MM.1S (cell line): Measurements from ENCODE around the gene ZSCAN20.

ENCODE experiments used
- DNase-seq: peaks from one replicate; pipeline ENCODE4 v3.0.0-alpha.2; 2015
- H2AFZ ChIP-seq: fragments of 300-600 bp; sonication (generic); 2 replicates; pipeline ENCODE4 v1.6.0; 2016; ENCODE audit warnings: antibody characterized with exemption, low read length
- H3F3A ChIP-seq: fragments of 300-600 bp; sonication (generic); 2 replicates; pipeline ENCODE4 v1.6.1; 2016; ENCODE audit warnings: mild to moderate bottlenecking, antibody characterized with exemption, low read length, moderate library complexity, mixed read lengths; ENCODE audit not compliant: insufficient read depth
- H3K27ac ChIP-seq: fragments of 300-600 bp; sonication (generic); 2 replicates; pipeline ENCODE4 v1.5.1; 2016; ENCODE audit warnings: mild to moderate bottlenecking, low read length
- H3K27me3 ChIP-seq: fragments of 300-600 bp; sonication (generic); replicated peaks from 2 replicates; pipeline ENCODE4 v1.6.0; 2016; ENCODE audit warnings: low read length; ENCODE audit not compliant: insufficient read depth
- H3K36me3 ChIP-seq: fragments of 300-600 bp; sonication (generic); replicated peaks from 2 replicates; pipeline ENCODE4 v1.6.1; 2016; ENCODE audit warnings: mild to moderate bottlenecking, low read length, mixed read lengths; ENCODE audit not compliant: insufficient read depth
- H3K4me1 ChIP-seq: fragments of 300-600 bp; sonication (generic); 2 replicates; pipeline ENCODE4 v1.6.1; 2016; ENCODE audit warnings: low read length, mixed read lengths
- H3K4me2 ChIP-seq: fragments of 300-600 bp; sonication (generic); 2 replicates; pipeline ENCODE4 v1.6.0; 2016; ENCODE audit warnings: low read depth, low read length
- H3K4me3 ChIP-seq: fragments of 300-600 bp; sonication (generic); 2 replicates; pipeline ENCODE4 v1.5.1; 2016; ENCODE audit warnings: low read length, mixed read lengths
- H3K79me2 ChIP-seq: fragments of 300-600 bp; sonication (generic); 2 replicates; pipeline ENCODE4 v1.6.1; 2016; ENCODE audit warnings: mixed run types, low read length, mixed read lengths
- H3K9ac ChIP-seq: fragments of 300-600 bp; sonication (generic); 2 replicates; pipeline ENCODE4 v1.6.1; 2016; ENCODE audit warnings: low read length, mixed read lengths
- H3K9me2 ChIP-seq: fragments of 300-600 bp; sonication (generic); replicated peaks from 2 replicates; pipeline ENCODE4 v1.6.1; 2016; ENCODE audit warnings: mild to moderate bottlenecking, low read length, mixed read lengths; ENCODE audit not compliant: insufficient read depth
- H3K9me3 ChIP-seq: fragments of 300-600 bp; sonication (generic); replicated peaks from 2 replicates; pipeline ENCODE4 v1.6.1; 2016; ENCODE audit warnings: mild to moderate bottlenecking, low read length, mixed read lengths; ENCODE audit not compliant: insufficient read depth
- H4K20me1 ChIP-seq: fragments of 300-600 bp; sonication (generic); 2 replicates; pipeline ENCODE4 v1.6.1; 2016; ENCODE audit warnings: mild to moderate bottlenecking, low read length, moderate library complexity, mixed read lengths; ENCODE audit not compliant: insufficient read depth
- CTCF ChIP-seq: fragments of 300-600 bp; sonication (generic); IDR thresholded peaks from 2 replicates; pipeline ENCODE4 v1.5.1; 2016; ENCODE audit warnings: antibody characterized with exemption, low read length, mixed read lengths
- EZH2 ChIP-seq: fragments of 300-600 bp; sonication (generic); optimal IDR thresholded peaks from 2 replicates; pipeline ENCODE3; 2017; ENCODE audit warnings: low read depth, mild to moderate bottlenecking, antibody characterized with exemption, low read length, mixed read lengths
- EZH2phosphoT487 ChIP-seq: fragments of 300-600 bp; sonication (generic); IDR thresholded peaks from 2 replicates; pipeline ENCODE4 v1.6.1; 2018; ENCODE audit warnings: antibody characterized with exemption, low read length

ZSCAN20 gene

DNA sequence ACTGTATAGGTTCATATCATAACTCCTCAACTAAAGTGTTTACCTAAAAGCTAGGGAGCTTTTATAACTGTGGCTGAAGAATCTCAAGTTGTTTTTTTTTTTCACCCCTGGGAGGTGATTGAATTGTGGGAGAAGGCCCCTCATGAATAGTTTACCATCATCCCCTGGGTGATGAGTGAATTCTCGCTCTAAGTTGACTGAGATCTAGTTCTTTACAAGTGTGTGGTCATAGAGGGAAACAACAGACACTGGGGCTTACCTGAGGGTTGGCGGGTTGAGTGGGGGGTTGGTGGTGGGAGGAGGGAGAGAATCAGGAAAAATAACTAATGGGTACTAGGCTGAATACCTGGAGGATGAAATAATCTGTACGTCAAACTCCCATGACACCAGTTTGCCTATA, 7.9 kb upstream of the ZSCAN20 start:
- no peak overlapping the region for H3K27ac ChIP-seq
- no peak overlapping the region for H3K9ac ChIP-seq
- no peak overlapping the region for H2AFZ ChIP-seq
- H3K9me3 ChIP-seq, result no peaks in the 10 kb centered on the region
- H3K27me3 ChIP-seq, result no peaks in the 10 kb centered on the region
- H3K9me2 ChIP-seq, result no peaks in the 10 kb centered on the region
- no peaks in the 10 kb centered on the region for H3K36me3 ChIP-seq
- H3K79me2 ChIP-seq, result no peaks in the 10 kb centered on the region
- DNase-seq, result no peak
- peaks cover 14% of the 10 kb centered on the region; the same call in 1 of the 2 replicates for H3F3A ChIP-seq
- TF ChIP-seq EZH2, result no peak
- no peak for TF ChIP-seq EZH2phosphoT487
- TF ChIP-seq CTCF, result no peak
- no peaks in the 10 kb centered on the region for H4K20me1 ChIP-seq
- peaks cover 31% of the 10 kb centered on the region for H3K4me1 ChIP-seq
- no peak overlapping the region for H3K4me2 ChIP-seq
- no peak overlapping the region for H3K4me3 ChIP-seq

DNA sequence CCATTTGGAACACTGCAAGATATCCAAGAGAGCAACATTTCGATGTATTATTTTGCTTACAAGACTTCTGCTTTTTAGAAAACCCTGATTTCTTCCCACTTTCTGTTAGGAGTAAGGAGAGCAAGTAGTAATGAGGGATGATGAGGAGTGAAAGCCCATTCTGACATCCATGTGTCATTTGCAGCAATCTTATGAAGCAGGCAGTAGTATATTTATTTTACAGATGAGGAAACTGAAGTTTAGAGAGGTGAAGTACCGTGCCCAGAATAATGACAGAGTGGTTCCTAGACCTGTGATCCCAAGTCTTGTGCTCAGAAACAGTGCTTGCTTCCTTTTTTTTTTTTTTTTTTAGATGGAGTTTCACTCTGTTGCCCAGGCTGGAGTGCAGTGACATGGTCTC, 7.1 kb upstream of the ZSCAN20 start:
- DNase-seq, result no peak
- Histone ChIP-seq H3K9me3 (no peaks in the 10 kb centered on the region), H3K4me3 (no peak overlapping the region), H3K4me1 (peaks cover 24% of the 10 kb centered on the region), H3K4me2 (no peak overlapping the region), H3F3A (peaks cover 13% of the 10 kb centered on the region; the same call in 1 of the 2 replicates), H3K36me3 (no peaks in the 10 kb centered on the region), H4K20me1 (no peaks in the 10 kb centered on the region), H2AFZ (no peak overlapping the region), H3K27ac (no peak overlapping the region), H3K9me2 (no peaks in the 10 kb centered on the region), H3K27me3 (no peaks in the 10 kb centered on the region), H3K79me2 (no peaks in the 10 kb centered on the region), H3K9ac (no peak overlapping the region)
- no peak for TF ChIP-seq CTCF
- TF ChIP-seq EZH2phosphoT487, result no peak
- no peak for TF ChIP-seq EZH2

GRCh38 chr1:33466159-33466558, 6.3 kb upstream of the ZSCAN20 start:
- H3K9ac ChIP-seq, result no peak overlapping the region
- H3K4me2 ChIP-seq, result no peak overlapping the region
- peaks cover 5% of the 10 kb centered on the region; the same call in 1 of the 2 replicates for H3F3A ChIP-seq
- H4K20me1 ChIP-seq, result no peaks in the 10 kb centered on the region
- H3K36me3 ChIP-seq, result no peaks in the 10 kb centered on the region
- no peak for DNase-seq
- H3K9me3 ChIP-seq, result no peaks in the 10 kb centered on the region
- no peak for TF ChIP-seq EZH2
- no peak for TF ChIP-seq CTCF
- no peak for TF ChIP-seq EZH2phosphoT487
- H3K27me3 ChIP-seq, result no peaks in the 10 kb centered on the region
- H3K27ac ChIP-seq, result no peak overlapping the region
- no peak overlapping the region for H2AFZ ChIP-seq
- no peaks in the 10 kb centered on the region for H3K9me2 ChIP-seq
- peaks cover 20% of the 10 kb centered on the region for H3K4me1 ChIP-seq
- H3K4me3 ChIP-seq, result no peak overlapping the region
- no peaks in the 10 kb centered on the region for H3K79me2 ChIP-seq
